DOHH2 (cell line): ENCODE measurements around the gene KRT80.

Experiments
- H3F3A ChIP-seq: fragments of 200-600 bp; sonication (generic), shearing (Covaris generic); 2 replicates; pipeline ENCODE4 v1.6.0; 2016; ENCODE audit warnings: antibody characterized with exemption, mild to moderate bottlenecking; ENCODE audit not compliant: control insufficient read depth, insufficient read depth
- H3K27ac ChIP-seq: fragments of 200-600 bp; sonication (generic); 2 replicates; pipeline ENCODE4 v1.5.1; 2014; ENCODE audit warnings: low read depth, mild to moderate bottlenecking, low read length, moderate library complexity
- H3K27me3 ChIP-seq: fragments of 200-600 bp; sonication (generic); 2 replicates; pipeline ENCODE4 v1.6.1; 2014; ENCODE audit warnings: mild to moderate bottlenecking, low read length, mixed read lengths; ENCODE audit not compliant: control insufficient read depth
- H3K36me3 ChIP-seq: fragments of 200-600 bp; sonication (generic); 2 replicates; pipeline ENCODE4 v1.6.1; 2014; ENCODE audit warnings: mild to moderate bottlenecking, low read length, moderate library complexity, mixed read lengths; ENCODE audit not compliant: control insufficient read depth
- H3K4me1 ChIP-seq: fragments of 200-600 bp; sonication (generic); 2 replicates; pipeline ENCODE4 v1.6.1; 2014; ENCODE audit warnings: mild to moderate bottlenecking, low read length, mixed read lengths; ENCODE audit not compliant: control insufficient read depth
- H3K4me2 ChIP-seq: fragments of 200-600 bp; sonication (generic); 2 replicates; pipeline ENCODE4 v1.6.0; 2014; ENCODE audit warnings: mild to moderate bottlenecking, low read length, moderate library complexity
- H3K4me3 ChIP-seq: fragments of 200-600 bp; sonication (generic); 2 replicates; pipeline ENCODE4 v1.5.1; 2014; ENCODE audit warnings: mild to moderate bottlenecking, low read length, mixed read lengths
- H3K79me2 ChIP-seq: fragments of 200-600 bp; sonication (generic); 2 replicates; pipeline ENCODE4 v1.6.1; 2014; ENCODE audit warnings: mild to moderate bottlenecking, low read length, mixed read lengths; ENCODE audit not compliant: control insufficient read depth
- H3K9me2 ChIP-seq: fragments of 200-600 bp; sonication (generic); replicated peaks from 2 replicates; pipeline ENCODE4 v1.6.1; 2014; ENCODE audit warnings: mild to moderate bottlenecking, low read length, mixed read lengths; ENCODE audit not compliant: control insufficient read depth
- H3K9me3 ChIP-seq: fragments of 200-600 bp; sonication (generic); 2 replicates; pipeline ENCODE4 v1.6.1; 2014; ENCODE audit warnings: antibody characterized with exemption, low read length, mixed read lengths; ENCODE audit not compliant: control insufficient read depth, insufficient read depth
- H4K20me1 ChIP-seq: fragments of 200-600 bp; sonication (generic); 2 replicates; pipeline ENCODE4 v1.6.0; 2014; ENCODE audit warnings: low read depth, mild to moderate bottlenecking, antibody characterized with exemption, low read length, moderate library complexity; ENCODE audit not compliant: control insufficient read depth, insufficient read depth
- EZH2phosphoT487 ChIP-seq: fragments of 200-600 bp; sonication (generic); IDR thresholded peaks from 2 replicates; pipeline ENCODE4 v1.6.1; 2017; ENCODE audit warnings: borderline replicate concordance, mild to moderate bottlenecking, antibody characterized with exemption, low read length, moderate library complexity, mixed read lengths
- TF ChIP-seq, protein P1 (sequence below): fragments of 200-600 bp; sonication (generic); IDR thresholded peaks from one replicate; pipeline ENCODE4 v1.5.1; 2014; ENCODE audit warnings: antibody characterized with exemption, mild to moderate bottlenecking, low read depth, low read length; ENCODE audit not compliant: poor library complexity, severe bottlenecking

KRT80 gene

DNA sequence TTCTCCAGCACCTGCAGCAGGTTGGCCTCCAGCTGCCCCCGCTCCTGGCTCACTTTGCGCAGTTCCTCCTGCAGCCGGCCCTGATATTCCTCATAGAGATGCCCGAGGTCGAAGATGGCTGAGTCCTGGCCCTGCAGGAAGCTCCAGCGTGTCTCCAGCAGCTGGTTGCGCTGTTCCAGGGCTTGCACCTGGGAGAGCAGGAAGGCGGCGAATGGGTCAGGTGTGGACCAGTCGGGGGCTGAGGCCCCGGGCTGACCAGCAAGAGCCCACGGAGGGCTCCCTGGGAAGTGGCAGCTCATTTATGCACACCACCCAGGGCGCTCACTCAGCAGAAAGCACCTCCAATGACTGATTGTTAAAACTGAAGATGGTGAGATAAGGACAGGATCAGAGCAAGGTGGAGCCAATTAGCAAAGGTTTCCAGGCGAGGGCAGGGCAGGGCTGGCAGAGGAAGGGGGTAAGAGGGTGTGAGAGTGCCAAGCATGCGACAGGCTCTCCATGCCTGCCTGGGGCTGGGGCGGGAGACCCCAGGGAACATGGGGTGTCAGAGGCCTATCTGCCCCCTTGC, 6.3 kb downstream of the KRT80 start:
- H3K79me2 ChIP-seq: no peaks in the 10 kb centered on the region
- H3K9me2 ChIP-seq: no peaks in the 10 kb centered on the region
- no peaks in the 10 kb centered on the region for H4K20me1 ChIP-seq
- H3K4me1 ChIP-seq: no peaks in the 10 kb centered on the region
- no peak overlapping the region for H3K27ac ChIP-seq
- TF ChIP-seq EZH2phosphoT487: no peak
- TF ChIP-seq, protein P1, sequence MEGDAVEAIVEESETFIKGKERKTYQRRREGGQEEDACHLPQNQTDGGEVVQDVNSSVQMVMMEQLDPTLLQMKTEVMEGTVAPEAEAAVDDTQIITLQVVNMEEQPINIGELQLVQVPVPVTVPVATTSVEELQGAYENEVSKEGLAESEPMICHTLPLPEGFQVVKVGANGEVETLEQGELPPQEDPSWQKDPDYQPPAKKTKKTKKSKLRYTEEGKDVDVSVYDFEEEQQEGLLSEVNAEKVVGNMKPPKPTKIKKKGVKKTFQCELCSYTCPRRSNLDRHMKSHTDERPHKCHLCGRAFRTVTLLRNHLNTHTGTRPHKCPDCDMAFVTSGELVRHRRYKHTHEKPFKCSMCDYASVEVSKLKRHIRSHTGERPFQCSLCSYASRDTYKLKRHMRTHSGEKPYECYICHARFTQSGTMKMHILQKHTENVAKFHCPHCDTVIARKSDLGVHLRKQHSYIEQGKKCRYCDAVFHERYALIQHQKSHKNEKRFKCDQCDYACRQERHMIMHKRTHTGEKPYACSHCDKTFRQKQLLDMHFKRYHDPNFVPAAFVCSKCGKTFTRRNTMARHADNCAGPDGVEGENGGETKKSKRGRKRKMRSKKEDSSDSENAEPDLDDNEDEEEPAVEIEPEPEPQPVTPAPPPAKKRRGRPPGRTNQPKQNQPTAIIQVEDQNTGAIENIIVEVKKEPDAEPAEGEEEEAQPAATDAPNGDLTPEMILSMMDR: no peak
- H3K4me2 ChIP-seq: no peak overlapping the region
- no peaks in the 10 kb centered on the region for H3K9me3 ChIP-seq
- 0 out of 2 replicates have a peak, but pooled peaks cover 2% of the 10 kb centered on the region for H3K27me3 ChIP-seq
- H3F3A ChIP-seq: no peaks in the 10 kb centered on the region
- H3K36me3 ChIP-seq: no peaks in the 10 kb centered on the region
- H3K4me3 ChIP-seq: no peak overlapping the region

DNA sequence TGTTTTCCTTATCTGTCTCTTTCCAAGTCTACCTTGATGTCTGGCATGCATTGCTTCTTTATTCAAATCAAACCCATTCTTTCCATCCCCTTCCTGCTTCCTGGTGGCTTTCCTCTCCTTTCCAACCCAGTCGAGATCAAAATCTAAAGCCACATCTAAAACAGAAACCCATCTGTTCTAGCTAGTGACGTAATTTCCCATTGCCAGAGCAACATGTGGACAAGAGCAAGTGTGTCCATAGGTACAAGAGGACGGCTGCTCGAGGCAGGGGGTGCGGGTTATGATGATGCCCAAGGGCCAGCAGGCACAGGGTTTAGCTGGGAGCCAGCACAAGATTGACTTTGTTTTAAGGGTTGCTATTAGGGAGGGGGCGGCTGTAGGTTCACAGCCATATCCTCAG, 7.0 kb downstream of the KRT80 start:
- no peaks in the 10 kb centered on the region for H3K4me1 ChIP-seq

DNA sequence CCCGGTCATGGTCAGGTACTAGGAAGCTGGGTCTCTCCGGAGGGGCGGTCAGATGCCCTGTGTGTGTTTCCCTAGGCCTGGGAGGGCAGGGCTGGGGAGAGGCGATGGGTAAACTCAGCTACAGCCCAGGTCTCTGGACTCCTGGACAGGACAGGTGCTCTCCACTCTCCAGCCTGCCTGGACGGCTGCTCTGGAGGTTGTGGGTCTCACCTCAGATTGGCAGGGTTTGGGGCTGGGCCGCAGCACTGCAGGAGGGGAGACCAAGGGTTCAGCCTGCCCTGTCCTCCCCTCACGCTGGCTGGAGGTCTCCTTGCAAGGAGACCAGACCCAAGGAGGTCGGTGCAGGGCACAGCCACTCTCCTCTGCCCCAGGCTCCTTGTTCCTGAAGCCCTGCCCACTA, 7.8 kb downstream of the KRT80 start:
- Histone ChIP-seq H3K9me2 (no peaks in the 10 kb centered on the region), H3K9me3 (no peaks in the 10 kb centered on the region), H3K27ac (no peak overlapping the region), H3F3A (no peaks in the 10 kb centered on the region), H3K4me2 (no peak overlapping the region), H3K36me3 (no peaks in the 10 kb centered on the region), H3K4me1 (no peaks in the 10 kb centered on the region), H3K4me3 (no peak overlapping the region), H4K20me1 (no peaks in the 10 kb centered on the region), H3K27me3 (0 out of 2 replicates have a peak, but pooled peaks cover 2% of the 10 kb centered on the region), H3K79me2 (no peaks in the 10 kb centered on the region)
- TF ChIP-seq EZH2phosphoT487: no peak
- TF ChIP-seq, protein P1: no peak

More for the DNA sequence above, 7.0 kb downstream of the KRT80 start:
- Histone ChIP-seq H3F3A (no peaks in the 10 kb centered on the region), H3K9me2 (no peaks in the 10 kb centered on the region), H4K20me1 (no peaks in the 10 kb centered on the region), H3K27ac (no peak overlapping the region), H3K4me2 (no peak overlapping the region), H3K36me3 (no peaks in the 10 kb centered on the region), H3K27me3 (0 out of 2 replicates have a peak, but pooled peaks cover 2% of the 10 kb centered on the region), H3K4me3 (no peak overlapping the region), H3K79me2 (no peaks in the 10 kb centered on the region), H3K9me3 (no peaks in the 10 kb centered on the region)
- no peak for TF ChIP-seq EZH2phosphoT487
- TF ChIP-seq, protein P1: no peak
